ENCODE data around the gene WNT2B. TPM values are rescaled to one million over a fixed set of nuclear protein-coding genes. Genes with fewer than 3 reads are reported as not detected.

WNT2B gene
- total and polyA plus RNA-seq, 2 of the 8 experiments (the other 6 are each of a cell fraction or from before 2014, with no cell fraction given): 0.33 to 2.0 TPM

DNA sequence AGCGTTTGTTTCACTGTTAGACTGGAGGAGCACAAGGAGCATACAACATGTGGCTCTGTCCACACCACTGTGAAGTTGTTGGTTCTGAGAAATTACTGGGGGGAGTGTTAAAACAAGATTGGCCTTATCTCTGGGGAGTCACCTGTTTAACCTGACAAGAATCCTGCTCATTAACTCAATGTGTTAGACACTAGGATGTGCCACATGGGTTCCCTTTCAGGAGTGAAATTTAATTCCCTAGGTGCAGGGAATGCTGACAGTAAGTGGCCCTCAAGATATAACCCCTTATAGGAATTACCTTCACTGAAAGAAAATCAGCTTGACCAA lies 45.8 kb upstream of the WNT2B start (continued):
- TF ChIP-seq JUN (IDR thresholded peaks at IDR 0.05; ENCODE audit: low read depth, low read length): no peak
- no peak for TF ChIP-seq SP1 (IDR thresholded peaks at IDR 0.05; ENCODE audit: low read depth, low read length)
- TF ChIP-seq, protein P1, sequence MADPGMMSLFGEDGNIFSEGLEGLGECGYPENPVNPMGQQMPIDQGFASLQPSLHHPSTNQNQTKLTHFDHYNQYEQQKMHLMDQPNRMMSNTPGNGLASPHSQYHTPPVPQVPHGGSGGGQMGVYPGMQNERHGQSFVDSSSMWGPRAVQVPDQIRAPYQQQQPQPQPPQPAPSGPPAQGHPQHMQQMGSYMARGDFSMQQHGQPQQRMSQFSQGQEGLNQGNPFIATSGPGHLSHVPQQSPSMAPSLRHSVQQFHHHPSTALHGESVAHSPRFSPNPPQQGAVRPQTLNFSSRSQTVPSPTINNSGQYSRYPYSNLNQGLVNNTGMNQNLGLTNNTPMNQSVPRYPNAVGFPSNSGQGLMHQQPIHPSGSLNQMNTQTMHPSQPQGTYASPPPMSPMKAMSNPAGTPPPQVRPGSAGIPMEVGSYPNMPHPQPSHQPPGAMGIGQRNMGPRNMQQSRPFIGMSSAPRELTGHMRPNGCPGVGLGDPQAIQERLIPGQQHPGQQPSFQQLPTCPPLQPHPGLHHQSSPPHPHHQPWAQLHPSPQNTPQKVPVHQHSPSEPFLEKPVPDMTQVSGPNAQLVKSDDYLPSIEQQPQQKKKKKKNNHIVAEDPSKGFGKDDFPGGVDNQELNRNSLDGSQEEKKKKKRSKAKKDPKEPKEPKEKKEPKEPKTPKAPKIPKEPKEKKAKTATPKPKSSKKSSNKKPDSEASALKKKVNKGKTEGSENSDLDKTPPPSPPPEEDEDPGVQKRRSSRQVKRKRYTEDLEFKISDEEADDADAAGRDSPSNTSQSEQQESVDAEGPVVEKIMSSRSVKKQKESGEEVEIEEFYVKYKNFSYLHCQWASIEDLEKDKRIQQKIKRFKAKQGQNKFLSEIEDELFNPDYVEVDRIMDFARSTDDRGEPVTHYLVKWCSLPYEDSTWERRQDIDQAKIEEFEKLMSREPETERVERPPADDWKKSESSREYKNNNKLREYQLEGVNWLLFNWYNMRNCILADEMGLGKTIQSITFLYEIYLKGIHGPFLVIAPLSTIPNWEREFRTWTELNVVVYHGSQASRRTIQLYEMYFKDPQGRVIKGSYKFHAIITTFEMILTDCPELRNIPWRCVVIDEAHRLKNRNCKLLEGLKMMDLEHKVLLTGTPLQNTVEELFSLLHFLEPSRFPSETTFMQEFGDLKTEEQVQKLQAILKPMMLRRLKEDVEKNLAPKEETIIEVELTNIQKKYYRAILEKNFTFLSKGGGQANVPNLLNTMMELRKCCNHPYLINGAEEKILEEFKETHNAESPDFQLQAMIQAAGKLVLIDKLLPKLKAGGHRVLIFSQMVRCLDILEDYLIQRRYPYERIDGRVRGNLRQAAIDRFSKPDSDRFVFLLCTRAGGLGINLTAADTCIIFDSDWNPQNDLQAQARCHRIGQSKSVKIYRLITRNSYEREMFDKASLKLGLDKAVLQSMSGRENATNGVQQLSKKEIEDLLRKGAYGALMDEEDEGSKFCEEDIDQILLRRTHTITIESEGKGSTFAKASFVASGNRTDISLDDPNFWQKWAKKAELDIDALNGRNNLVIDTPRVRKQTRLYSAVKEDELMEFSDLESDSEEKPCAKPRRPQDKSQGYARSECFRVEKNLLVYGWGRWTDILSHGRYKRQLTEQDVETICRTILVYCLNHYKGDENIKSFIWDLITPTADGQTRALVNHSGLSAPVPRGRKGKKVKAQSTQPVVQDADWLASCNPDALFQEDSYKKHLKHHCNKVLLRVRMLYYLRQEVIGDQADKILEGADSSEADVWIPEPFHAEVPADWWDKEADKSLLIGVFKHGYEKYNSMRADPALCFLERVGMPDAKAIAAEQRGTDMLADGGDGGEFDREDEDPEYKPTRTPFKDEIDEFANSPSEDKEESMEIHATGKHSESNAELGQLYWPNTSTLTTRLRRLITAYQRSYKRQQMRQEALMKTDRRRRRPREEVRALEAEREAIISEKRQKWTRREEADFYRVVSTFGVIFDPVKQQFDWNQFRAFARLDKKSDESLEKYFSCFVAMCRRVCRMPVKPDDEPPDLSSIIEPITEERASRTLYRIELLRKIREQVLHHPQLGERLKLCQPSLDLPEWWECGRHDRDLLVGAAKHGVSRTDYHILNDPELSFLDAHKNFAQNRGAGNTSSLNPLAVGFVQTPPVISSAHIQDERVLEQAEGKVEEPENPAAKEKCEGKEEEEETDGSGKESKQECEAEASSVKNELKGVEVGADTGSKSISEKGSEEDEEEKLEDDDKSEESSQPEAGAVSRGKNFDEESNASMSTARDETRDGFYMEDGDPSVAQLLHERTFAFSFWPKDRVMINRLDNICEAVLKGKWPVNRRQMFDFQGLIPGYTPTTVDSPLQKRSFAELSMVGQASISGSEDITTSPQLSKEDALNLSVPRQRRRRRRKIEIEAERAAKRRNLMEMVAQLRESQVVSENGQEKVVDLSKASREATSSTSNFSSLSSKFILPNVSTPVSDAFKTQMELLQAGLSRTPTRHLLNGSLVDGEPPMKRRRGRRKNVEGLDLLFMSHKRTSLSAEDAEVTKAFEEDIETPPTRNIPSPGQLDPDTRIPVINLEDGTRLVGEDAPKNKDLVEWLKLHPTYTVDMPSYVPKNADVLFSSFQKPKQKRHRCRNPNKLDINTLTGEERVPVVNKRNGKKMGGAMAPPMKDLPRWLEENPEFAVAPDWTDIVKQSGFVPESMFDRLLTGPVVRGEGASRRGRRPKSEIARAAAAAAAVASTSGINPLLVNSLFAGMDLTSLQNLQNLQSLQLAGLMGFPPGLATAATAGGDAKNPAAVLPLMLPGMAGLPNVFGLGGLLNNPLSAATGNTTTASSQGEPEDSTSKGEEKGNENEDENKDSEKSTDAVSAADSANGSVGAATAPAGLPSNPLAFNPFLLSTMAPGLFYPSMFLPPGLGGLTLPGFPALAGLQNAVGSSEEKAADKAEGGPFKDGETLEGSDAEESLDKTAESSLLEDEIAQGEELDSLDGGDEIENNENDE (IDR thresholded peaks at IDR 0.05; ENCODE audit: insufficient replicate concordance, low read length): no peak
- no peak for TF ChIP-seq KDM5A (IDR thresholded peaks at IDR 0.05; ENCODE audit: low read length)
- no peak for TF ChIP-seq BCL11A (IDR thresholded peaks at IDR 0.05; ENCODE audit: low read depth in 2 of 2, low read length in 2 of 2)
- no peak for TF ChIP-seq RAD21 (IDR thresholded peaks at IDR 0.05 in 1 of 2, conservative IDR thresholded peaks at IDR 0.05 in 1 of 2; ENCODE audit: low read depth in 2 of 2, low read length in 2 of 2)
- TF ChIP-seq SIX5 (IDR thresholded peaks at IDR 0.05; ENCODE audit: low read depth, low read length): no peak
- no peak for TF ChIP-seq RFX5 (IDR thresholded peaks at IDR 0.05; ENCODE audit: borderline replicate concordance, low read depth, low read length)
